Occipital lobe (tissue), 2 donors: ENCODE measurements around the gene TMC1. TPM values are rescaled to one million over a fixed set of nuclear protein-coding genes. Genes with fewer than 3 reads are reported as not detected.
"Not testable (repeated sequence)": the region's sequence is repeated elsewhere in the genome, so short reads cannot be mapped to it uniquely, and the experiment has no call there.

Source experiments
- DNase-seq: peaks from one replicate; lab custom pipeline; 2025; lab: John Stamatoyannopoulos, UW
- total RNA-seq: library from RNA; depleted of rRNA; stranded (reverse); fragments of >200 nt; gene quantifications from one replicate; pipeline ENCODE4 v1.2.3, GENCODE V29; 2014

Gene TMC1
- total RNA-seq, 1 donor from 2014 or later: 0.78 TPM

GRCh38 chr9:72862788-72863187, 341.4 kb downstream of the TMC1 start:
- not testable (repeated sequence) for DNase-seq

DNA sequence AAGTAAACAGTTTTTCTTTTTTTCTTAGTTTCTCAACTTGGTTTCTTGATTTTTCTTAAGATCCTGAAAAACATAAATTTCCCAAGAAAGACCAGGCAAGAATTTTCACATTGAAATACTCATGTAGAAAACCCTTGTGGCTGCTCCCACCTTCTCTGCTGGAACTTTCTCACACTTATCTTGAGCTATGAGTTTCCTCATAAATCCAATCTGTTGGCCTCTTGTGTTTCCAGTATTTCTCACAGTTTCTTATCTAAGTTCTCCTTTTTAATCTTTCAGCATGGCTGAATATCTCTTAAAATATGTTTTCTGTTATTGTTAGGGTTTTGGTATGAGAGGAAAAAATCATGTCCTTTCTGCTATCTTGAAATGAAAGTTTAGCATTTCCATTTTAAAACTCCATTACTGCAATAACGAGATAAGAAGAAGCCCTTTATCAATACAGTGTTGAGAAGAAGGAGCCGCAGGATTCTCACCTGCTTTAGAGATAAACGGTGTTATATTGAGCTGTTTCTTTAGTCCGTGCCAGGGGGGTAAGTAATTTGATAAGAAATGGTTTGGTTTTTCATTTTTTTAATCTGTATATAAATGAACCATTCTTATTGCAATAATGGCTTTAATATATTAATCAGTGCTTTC, 342.2 kb downstream of the TMC1 start:
- DNase-seq: no peak

- DNase-seq: no peak
Measured at GRCh38 chr9:72864327-72864726, 342.9 kb downstream of the TMC1 start.

- DNase-seq: no peak
Measured at GRCh38 chr9:72871685-72872084, 350.3 kb downstream of the TMC1 start.

GRCh38 chr9:72872718-72873117, 351.3 kb downstream of the TMC1 start:
- DNase-seq: no peak

GRCh38 chr9:72873456-72873855, 352.0 kb downstream of the TMC1 start:
- no peak for DNase-seq

DNA sequence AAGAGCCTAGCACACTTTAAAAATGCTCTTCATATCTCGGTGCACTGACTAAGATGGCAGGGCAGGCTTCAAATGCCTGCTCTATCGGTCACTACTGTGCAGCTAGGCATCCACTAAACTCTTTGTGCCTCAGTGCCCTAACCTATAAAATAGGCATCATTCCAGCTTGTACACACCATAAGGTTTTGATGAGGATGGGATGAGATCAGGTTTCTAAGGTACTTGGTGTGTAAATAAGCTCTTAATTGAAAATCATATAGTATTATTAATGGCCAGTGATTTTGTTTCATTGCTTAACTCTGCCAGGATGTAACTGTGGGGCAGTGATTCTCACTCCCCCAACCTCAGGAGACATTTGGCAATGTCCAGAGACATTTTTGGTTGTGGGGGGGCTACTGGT, 352.9 kb downstream of the TMC1 start:
- no peak for DNase-seq

DNA sequence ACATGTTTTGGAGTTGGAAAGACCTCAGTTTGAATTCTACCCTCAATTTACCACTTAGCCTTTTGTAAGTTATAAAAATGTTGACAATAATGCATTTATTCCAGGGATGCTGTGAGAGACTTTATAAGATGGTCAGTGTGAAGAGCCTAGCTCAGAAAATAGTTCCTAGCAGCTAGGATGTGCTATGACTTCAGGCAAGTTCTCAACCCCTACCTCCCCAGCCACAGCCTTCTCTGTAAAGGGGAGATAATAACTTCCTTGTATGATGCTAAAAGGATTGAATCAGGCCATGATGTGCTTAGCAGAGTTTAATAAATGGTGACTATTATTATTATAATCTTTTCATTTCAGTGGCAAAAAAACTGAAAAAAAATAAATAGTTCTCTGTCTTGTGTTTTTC, 353.8 kb downstream of the TMC1 start:
- DNase-seq: no peak

GRCh38 chr9:72880821-72881220, 359.4 kb downstream of the TMC1 start:
- no peak for DNase-seq

DNA sequence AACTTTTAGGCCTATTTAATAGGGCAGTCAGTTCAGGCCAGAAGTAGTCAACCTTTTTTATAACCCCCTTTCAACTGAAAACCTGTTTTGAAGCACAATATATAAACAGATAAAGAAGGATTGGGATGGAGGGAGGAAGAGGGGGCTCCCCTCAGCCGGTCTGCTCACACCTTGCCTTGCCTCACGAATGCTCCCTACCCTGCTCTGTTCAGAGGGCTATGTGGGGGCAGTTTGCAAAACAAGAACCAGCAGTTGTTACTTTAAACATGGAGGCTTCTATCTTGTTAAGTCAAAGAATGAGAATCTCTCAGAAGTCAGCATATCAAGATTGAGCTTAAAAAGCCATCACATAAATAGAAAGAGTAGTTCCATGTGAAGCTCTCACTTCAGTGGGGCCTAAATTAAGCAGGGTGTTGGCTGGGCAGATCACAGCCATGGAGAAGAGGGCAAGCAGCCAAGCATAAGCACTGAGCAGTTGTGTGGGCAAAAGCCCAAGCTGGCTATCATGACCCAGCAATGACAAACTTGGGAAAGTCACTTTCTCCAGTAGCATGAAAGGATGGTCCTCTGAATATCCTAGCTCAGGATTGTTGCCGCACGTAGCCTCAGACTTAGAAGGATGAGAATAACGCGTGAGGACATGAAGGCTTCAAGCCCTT, 360.8 kb downstream of the TMC1 start:
- no peak for DNase-seq

- DNase-seq: no peak
Measured at GRCh38 chr9:72883875-72884274, 362.5 kb downstream of the TMC1 start.

DNA sequence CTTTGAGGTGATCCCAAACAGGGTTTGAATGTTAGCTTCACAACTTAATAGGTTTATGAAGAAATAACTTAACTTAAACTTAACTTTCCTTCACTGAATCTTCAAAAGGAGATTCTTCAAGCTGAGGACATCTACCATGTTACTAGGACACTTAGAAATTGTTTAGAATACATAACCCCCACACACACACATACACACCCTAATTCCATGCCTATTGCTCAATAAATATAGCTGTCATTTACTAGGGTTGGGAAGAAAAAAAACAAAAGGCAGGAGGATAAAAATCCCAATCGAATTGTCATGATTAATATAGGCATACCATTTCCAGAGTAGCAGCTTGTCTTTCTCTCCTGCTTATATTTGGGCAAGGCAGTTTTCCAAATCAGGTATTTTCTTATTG, 363.1 kb downstream of the TMC1 start:
- no peak for DNase-seq

Other genes starting within 250 kb of the TMC1 start
- gene ZFAND5, start 156.4 kb upstream of the TMC1 start, total RNA-seq: 333 TPM